BLaER1 (cell line): ENCODE measurements around the gene ZBTB1.
"Not testable (repeated sequence)": the region's sequence is repeated elsewhere in the genome, so short reads cannot be mapped to it uniquely, and the experiment has no call there.

Experiments
- H3K27ac ChIP-seq: shearing (Covaris generic); formaldehyde crosslinking; 2 replicates; pipeline ENCODE4 v1.8.1; 2022
- H3K27me3 ChIP-seq: shearing (Covaris generic); formaldehyde crosslinking; 2 replicates; pipeline ENCODE4 v1.8.1; 2022
- H3K36me3 ChIP-seq: shearing (Covaris generic); formaldehyde crosslinking; 2 replicates; pipeline ENCODE4 v1.8.1; 2022
- H3K4me1 ChIP-seq: shearing (Covaris generic); formaldehyde crosslinking; 2 replicates; pipeline ENCODE4 v1.8.1; 2022
- H3K4me2 ChIP-seq: shearing (Covaris generic); formaldehyde crosslinking; 2 replicates; pipeline ENCODE4 v1.8.1; 2022
- H3K4me3 ChIP-seq: shearing (Covaris generic); formaldehyde crosslinking; 2 replicates; pipeline ENCODE4 v1.8.1; 2022
- H3K9ac ChIP-seq: shearing (Covaris generic); formaldehyde crosslinking; 2 replicates; pipeline ENCODE4 v1.8.1; 2022
- H3K9me3 ChIP-seq: shearing (Covaris generic); formaldehyde crosslinking; 2 replicates; pipeline ENCODE4 v1.8.1; 2022
- H4K20me1 ChIP-seq: shearing (Covaris generic); formaldehyde crosslinking; 2 replicates; pipeline ENCODE4 v1.8.1; 2022
- Cebpa-rat ChIP-seq: shearing (Covaris generic); IDR thresholded peaks from 2 replicates; pipeline ENCODE4 v1.8.1; 2022

The ZBTB1 gene

DNA sequence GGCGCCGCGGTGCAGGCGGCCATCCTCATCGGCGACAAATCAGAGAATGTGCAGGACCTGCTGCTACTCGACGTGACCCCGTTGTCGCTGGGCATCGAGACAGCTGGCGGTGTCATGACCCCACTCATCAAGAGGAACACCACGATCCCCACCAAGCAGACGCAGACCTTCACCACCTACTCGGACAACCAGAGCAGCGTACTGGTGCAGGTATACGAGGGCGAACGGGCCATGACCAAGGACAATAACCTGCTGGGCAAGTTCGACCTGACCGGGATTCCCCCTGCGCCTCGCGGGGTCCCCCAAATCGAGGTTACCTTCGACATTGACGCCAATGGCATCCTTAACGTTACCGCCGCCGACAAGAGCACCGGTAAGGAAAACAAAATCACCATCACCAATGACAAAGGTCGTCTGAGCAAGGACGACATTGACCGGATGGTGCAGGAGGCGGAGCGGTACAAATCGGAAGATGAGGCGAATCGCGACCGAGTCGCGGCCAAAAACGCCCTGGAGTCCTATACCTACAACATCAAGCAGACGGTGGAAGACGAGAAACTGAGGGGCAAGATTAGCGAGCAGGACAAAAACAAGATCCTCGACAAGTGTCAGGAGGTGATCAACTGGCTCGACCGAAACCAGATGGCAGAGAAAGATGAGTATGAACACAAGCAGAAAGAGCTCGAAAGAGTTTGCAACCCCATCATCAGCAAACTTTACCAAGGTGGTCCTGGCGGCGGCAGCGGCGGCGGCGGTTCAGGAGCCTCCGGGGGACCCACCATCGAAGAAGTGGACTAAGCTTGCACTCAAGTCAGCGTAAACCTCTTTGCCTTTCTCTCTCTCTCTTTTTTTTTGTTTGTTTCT is 37.6 kb downstream of the ZBTB1 start:
- no peaks in the 10 kb centered on the region for H3K36me3 ChIP-seq
- no peaks in the 10 kb centered on the region for H4K20me1 ChIP-seq
- H3K4me2 ChIP-seq = no peak overlapping the region
- no peak for TF ChIP-seq Cebpa-rat
- no peak overlapping the region for H3K9ac ChIP-seq
- peaks cover 10% of the 10 kb centered on the region for H3K4me1 ChIP-seq
- no peaks in the 10 kb centered on the region for H3K27me3 ChIP-seq
- H3K9me3 ChIP-seq = peaks cover 23% of the 10 kb centered on the region
- H3K27ac ChIP-seq = no peak overlapping the region
- 0 out of 2 replicates have a peak overlapping the region, but pooled peaks have one; percentile 70 for H3K4me3 ChIP-seq

DNA sequence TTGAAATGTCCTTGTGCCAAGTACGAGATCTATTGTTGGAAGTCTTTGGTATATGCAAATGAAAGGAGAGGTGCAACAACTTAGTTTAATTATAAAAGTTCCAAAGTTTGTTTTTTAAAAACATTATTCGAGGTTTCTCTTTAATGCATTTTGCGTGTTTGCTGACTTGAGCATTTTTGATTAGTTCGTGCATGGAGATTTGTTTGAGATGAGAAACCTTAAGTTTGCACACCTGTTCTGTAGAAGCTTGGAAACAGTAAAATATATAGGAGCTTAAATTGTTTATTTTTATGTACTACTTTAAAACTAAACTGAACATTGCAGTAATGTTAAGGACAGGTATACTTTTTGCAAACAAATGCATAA is 38.2 kb downstream of the ZBTB1 start:
- no peaks in the 10 kb centered on the region for H3K27me3 ChIP-seq
- H3K4me3 ChIP-seq = no peak overlapping the region
- H3K36me3 ChIP-seq = no peaks in the 10 kb centered on the region
- peaks cover 10% of the 10 kb centered on the region for H3K4me1 ChIP-seq
- H3K9me3 ChIP-seq = peaks cover 23% of the 10 kb centered on the region
- H3K4me2 ChIP-seq = no peak overlapping the region
- no peak overlapping the region for H3K27ac ChIP-seq
- no peak overlapping the region for H3K9ac ChIP-seq
- TF ChIP-seq Cebpa-rat = no peak
- no peaks in the 10 kb centered on the region for H4K20me1 ChIP-seq

DNA sequence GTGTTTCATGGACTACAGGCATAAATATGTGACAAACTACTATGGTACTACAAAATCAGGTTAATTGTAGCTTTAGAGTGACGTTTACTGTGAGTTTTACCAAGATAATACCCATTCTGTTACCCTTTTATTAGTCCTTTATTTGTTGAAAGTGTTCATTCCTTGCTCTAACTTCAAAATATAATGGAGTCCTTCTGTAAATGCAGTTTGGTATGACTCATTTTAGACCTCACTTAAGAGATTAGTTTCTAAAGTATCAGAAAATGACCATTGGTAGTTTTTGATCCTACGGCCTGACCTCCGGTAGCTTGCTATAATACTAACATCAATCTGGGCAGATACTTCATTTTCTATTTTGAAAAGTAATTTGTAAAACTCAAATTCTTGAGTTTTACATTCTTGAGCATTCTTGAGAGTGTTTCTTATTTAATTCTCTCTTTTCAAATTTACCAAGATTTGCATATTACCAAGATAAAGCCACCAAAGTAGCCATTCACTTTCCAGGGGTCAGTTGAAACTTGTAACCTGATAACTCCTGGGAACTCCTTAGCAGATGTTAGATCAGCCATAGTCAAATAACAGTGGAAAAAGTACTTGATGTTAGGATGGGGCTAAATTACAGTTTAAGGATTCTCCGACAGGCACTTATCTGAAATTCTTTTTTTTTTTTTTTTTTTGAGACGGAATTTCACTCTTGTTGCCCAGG is 40.2 kb downstream of the ZBTB1 start:
- H4K20me1 ChIP-seq = no peaks in the 10 kb centered on the region
- no peak for TF ChIP-seq Cebpa-rat
- peaks cover 27% of the 10 kb centered on the region for H3K9me3 ChIP-seq
- no peak overlapping the region for H3K27ac ChIP-seq
- H3K4me2 ChIP-seq = no peak overlapping the region
- no peak overlapping the region for H3K9ac ChIP-seq
- no peak overlapping the region for H3K4me3 ChIP-seq
- no peaks in the 10 kb centered on the region for H3K36me3 ChIP-seq
- peaks cover 13% of the 10 kb centered on the region for H3K27me3 ChIP-seq
- no peaks in the 10 kb centered on the region for H3K4me1 ChIP-seq

DNA sequence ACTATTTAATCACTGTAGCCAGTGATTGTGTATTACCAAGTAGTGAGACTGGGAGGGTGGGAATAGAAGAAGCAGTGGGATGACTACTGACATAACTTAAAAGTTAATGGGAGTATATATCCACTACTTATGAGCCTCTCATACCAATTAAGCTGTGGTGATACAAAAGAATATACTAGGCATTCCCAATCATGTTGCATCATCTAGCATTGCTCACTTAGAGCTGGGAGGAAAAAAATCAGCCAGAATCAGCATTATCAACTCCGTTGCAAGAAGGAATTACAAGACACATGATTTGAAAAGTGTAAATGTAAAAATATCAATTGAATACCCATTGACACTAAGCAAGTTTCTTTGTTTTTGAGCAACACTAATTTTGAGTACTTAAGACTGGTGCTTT is 44.4 kb downstream of the ZBTB1 start:
- Histone ChIP-seq H3K27me3 (peaks cover 31% of the 10 kb centered on the region), H3K9ac (no peak overlapping the region), H3K4me1 (no peaks in the 10 kb centered on the region), H3K36me3 (no peaks in the 10 kb centered on the region), H3K27ac (no peak overlapping the region), H3K9me3 (peaks cover 12% of the 10 kb centered on the region; the same call in 1 of the 2 replicates), H3K4me3 (no peak overlapping the region), H4K20me1 (no peaks in the 10 kb centered on the region), H3K4me2 (no peak overlapping the region)
- TF ChIP-seq Cebpa-rat = no peak

DNA sequence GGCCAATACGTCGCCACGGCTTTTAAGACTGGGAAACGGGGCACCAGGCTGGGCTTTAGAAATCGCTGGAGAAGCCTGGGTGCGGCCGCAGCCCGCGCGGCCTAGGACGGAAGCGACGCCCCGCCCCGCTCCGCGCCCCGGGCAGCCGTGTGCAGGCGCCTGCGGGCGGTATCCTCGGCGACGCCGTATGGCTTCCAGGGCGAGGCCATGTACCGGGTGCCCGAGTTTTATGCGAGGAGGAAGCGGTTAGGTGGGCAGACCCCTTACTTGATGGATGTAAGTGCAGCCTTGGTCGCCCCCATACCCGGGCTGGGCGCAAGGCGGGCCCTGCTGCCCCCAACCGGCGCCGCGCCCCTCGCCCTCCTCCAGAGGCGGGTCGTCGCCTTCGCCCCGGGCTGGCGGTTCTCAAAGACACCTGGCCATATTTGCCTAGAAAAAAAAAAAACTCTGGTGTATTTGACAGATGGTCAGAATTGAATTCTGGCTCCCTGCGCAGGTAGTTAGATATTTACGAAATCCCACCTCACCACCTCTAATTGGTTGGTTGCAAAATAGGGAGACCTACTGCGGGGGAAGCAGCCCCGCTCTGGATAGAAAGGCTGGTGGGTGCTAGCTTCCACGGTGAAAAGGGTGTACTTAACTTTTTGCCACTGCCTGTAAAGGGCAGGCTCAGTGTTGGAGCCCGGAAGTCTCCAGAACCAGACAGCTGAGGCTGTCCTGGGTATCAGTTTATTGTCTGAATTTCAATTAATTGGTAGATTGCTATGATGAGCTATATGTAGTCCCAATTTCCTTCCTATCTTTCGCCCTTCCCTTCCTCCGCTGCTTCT is 45.4 kb downstream of the ZBTB1 start, which contains the start of gene PPP1R36:
PPP1R36 (plus strand) TSS at position 171 of the 830 bp plus-strand sequence; CDS start at position 208, 37 bp downstream.
- Histone ChIP-seq H3K9ac (no peak within 1 kb of the TSS), H3K4me3 (peak within 1 kb of the TSS; percentile 55), H3K4me2 (peak within 1 kb of the TSS; percentile 67)

DNA sequence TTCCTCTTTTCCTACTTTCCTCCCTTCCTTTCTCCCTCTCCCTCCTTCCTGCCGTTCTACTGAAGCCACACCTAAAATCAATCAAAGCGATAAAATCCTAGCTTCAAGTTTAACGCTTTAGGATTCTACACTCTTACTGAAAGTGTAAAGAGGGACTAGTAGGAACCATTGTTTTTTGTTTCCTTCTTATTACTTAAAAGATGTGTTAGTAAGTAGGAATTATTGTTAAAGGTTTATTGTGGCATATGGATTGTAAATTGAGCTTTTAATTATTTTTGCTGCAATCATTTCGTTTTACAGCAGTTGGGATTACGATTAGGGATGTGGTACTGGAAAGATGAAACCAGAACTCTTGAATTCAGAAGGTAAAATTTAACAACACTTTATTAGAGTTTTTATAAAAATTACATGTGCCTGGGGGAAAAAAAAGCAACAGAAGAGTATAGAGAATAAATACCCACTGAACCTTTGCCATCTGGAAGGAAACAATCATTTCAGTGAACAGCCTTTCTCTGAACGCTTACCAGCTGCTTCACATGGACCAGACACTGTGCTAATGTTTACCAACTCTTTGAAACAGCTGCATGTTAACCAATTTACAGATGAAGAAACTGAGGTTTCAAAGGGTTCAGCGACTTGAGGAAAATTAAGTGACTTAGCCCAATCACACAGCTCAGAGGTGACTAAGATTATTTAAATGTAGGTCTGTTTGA is 46.2 kb downstream of the ZBTB1 start:
- Histone ChIP-seq H3K4me1 (no peaks in the 10 kb centered on the region), H4K20me1 (no peaks in the 10 kb centered on the region), H3K4me2 (no peak overlapping the region), H3K9me3 (peaks cover 12% of the 10 kb centered on the region; the same call in 1 of the 2 replicates), H3K36me3 (no peaks in the 10 kb centered on the region), H3K9ac (no peak overlapping the region), H3K27ac (no peak overlapping the region), H3K27me3 (peaks cover 31% of the 10 kb centered on the region), H3K4me3 (no peak overlapping the region)
- TF ChIP-seq Cebpa-rat = no peak

More for the DNA sequence above, 45.4 kb downstream of the ZBTB1 start, which contains the start of gene PPP1R36:
- Histone ChIP-seq H3K27ac (no peak within 1 kb of the TSS), H3K27me3 (peaks cover 31% of the 10 kb centered on the region), H3K36me3 (no peaks in the 10 kb centered on the region), H4K20me1 (no peaks in the 10 kb centered on the region), H3K9me3 (peaks cover 12% of the 10 kb centered on the region; the same call in 1 of the 2 replicates), H3K4me1 (no peaks in the 10 kb centered on the region)
- TF ChIP-seq Cebpa-rat = no peak

DNA sequence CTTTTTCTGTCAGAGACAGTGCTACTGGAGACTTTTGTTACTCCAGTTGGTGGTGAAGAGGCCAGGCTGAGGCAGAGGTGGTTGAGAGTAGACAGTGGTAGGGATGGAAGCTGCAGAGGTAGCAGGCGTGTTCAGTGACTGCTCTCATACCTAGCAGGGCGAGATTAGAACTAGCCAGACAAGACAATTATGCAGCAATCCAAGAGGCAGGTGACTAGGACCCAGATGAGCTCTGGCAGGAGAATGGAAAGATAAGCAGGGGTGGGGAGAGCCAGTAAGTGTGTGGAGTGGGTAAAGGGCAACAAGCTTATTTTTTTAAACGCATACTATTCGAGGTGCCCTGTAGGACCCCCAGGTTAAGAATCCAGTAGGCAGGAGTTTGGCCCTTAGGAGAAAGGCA is 50.0 kb downstream of the ZBTB1 start:
- H3K9me3 ChIP-seq = peaks cover 10% of the 10 kb centered on the region; the same call in 1 of the 2 replicates
- H3K36me3 ChIP-seq = no peaks in the 10 kb centered on the region
- no peaks in the 10 kb centered on the region for H3K4me1 ChIP-seq
- H3K4me2 ChIP-seq = no peak overlapping the region
- no peak overlapping the region for H3K4me3 ChIP-seq
- no peak for TF ChIP-seq Cebpa-rat
- no peaks in the 10 kb centered on the region for H4K20me1 ChIP-seq
- H3K9ac ChIP-seq = no peak overlapping the region
- peaks cover 20% of the 10 kb centered on the region for H3K27me3 ChIP-seq
- no peak overlapping the region for H3K27ac ChIP-seq

DNA sequence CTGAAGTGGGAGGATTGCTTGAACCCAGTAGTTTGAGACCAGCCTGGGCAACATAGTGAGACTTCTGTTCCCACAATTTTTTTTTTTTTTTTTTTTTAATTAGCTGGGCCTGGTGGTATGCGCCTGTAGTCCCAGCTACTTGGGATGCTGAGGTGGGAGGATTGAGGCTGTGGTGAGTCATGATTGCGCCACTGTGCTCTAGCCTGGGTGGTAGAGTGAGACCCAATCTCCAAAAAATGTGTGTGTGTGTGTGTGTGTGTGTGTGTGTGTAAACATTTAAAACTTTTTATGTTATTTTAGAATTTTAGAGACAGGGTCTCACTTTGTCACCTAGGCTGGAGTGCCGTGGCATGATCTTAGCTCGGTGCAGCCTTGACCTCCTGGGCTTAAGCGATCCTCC is 52.0 kb downstream of the ZBTB1 start:
- no peak overlapping the region for H3K4me2 ChIP-seq
- peaks cover 2% of the 10 kb centered on the region; the same call in 1 of the 2 replicates for H3K27me3 ChIP-seq
- no peaks in the 10 kb centered on the region for H3K9me3 ChIP-seq
- peaks cover 13% of the 10 kb centered on the region for H3K4me1 ChIP-seq
- no peak overlapping the region for H3K27ac ChIP-seq
- H3K9ac ChIP-seq = no peak overlapping the region
- TF ChIP-seq Cebpa-rat = no peak
- H3K36me3 ChIP-seq = no peaks in the 10 kb centered on the region
- no peak overlapping the region for H3K4me3 ChIP-seq
- no peaks in the 10 kb centered on the region for H4K20me1 ChIP-seq

DNA sequence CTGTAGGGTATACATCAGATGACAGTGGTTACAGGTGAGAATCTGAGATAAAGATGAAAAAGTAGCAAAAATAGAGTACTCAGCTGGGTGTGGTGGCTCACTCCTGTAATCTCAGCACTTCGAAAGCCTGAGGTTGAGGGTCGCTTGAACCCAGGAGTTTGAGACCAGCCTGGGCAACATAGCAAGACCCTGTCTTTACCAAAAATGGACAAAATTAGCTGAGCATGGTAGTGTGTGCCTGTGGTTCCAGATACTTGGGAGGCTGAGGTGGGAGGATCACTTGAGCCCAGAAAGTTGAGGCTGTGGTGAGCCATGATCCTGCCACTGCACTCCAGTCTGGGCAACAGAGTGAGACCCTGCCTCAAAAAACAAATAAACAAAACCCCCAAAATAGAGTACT is 53.6 kb downstream of the ZBTB1 start:
- H3K9me3 ChIP-seq, H3K36me3 ChIP-seq, H3K4me2 ChIP-seq, H4K20me1 ChIP-seq, H3K27ac ChIP-seq, H3K4me3 ChIP-seq, H3K9ac ChIP-seq, H3K27me3 ChIP-seq: not testable (repeated sequence)
- peaks cover 13% of the 10 kb centered on the region for H3K4me1 ChIP-seq
